ENCODE measurements around the gene ATXN1. TPM values are rescaled to one million over a fixed set of nuclear protein-coding genes. Genes with fewer than 3 reads are reported as not detected.

Gene ATXN1
- total RNA-seq, 1 experiment from 2014 or later: 5.6 TPM

DNA sequence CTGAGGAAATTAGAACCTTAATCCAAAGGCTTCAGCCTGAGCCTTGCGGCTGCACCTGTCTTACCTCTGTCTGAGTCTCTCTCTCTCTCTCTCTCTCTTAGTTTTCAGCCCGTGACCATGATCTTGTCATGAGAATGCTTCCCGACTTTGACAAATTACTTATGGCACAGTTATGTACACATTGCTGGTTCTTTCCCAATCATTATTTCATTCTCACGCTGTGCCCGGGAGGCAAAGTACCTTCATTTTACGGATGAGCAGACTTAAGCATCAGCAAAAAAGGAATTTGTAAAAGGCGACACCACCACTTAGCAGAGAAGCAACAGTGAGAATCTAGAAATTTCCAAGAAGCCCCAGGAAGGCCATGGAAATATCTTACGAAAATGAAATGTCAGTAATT lies 468.3 kb downstream of the ATXN1 start:
- no peaks in the 10 kb centered on the region for H3K27me3 ChIP-seq (ENCODE audit: insufficient read depth, low read length)
- H3K27me3 Mint-ChIP-seq (ENCODE audit: low read depth): peaks cover 4% of the 10 kb centered on the region
- H3K23ac ChIP-seq (ENCODE audit: insufficient read length, low read depth, low read length): no peak overlapping the region
- no peak overlapping the region for H3K4me3 Mint-ChIP-seq
- no peaks in the 10 kb centered on the region for H3K79me1 ChIP-seq (ENCODE audit: insufficient read depth, low read depth, low read length, poor library complexity, severe bottlenecking)
- H3K14ac ChIP-seq (ENCODE audit: insufficient read depth, low read length): no peak overlapping the region
- H3K27ac ChIP-seq (ENCODE audit: insufficient read length, low read depth, low read length): no peak overlapping the region
- no peak overlapping the region for H3K56ac ChIP-seq (ENCODE audit: insufficient read length, low read depth, low read length)
- H2BK5ac ChIP-seq (ENCODE audit: insufficient read length, low read length): no peak overlapping the region
- H2AFZ ChIP-seq (ENCODE audit: low read length): no peak overlapping the region
- no peak overlapping the region for H3T11ph ChIP-seq (ENCODE audit: low read length)
- H4K5ac ChIP-seq (ENCODE audit: insufficient read length, low read depth, low read length): no peak overlapping the region
- no peaks in the 10 kb centered on the region for H3K23me2 ChIP-seq (ENCODE audit: insufficient read length, low read depth, low read length, poor library complexity, severe bottlenecking)
- H2BK15ac ChIP-seq (ENCODE audit: low read depth, low read length): no peak overlapping the region
- H4K8ac ChIP-seq (replicated peaks; ENCODE audit: insufficient read length, low read depth, low read length): no peak overlapping the region
- no peaks in the 10 kb centered on the region for H3K9me3 ChIP-seq (ENCODE audit: control insufficient read depth, low read depth, low read length)
- TF ChIP-seq, protein P1, sequence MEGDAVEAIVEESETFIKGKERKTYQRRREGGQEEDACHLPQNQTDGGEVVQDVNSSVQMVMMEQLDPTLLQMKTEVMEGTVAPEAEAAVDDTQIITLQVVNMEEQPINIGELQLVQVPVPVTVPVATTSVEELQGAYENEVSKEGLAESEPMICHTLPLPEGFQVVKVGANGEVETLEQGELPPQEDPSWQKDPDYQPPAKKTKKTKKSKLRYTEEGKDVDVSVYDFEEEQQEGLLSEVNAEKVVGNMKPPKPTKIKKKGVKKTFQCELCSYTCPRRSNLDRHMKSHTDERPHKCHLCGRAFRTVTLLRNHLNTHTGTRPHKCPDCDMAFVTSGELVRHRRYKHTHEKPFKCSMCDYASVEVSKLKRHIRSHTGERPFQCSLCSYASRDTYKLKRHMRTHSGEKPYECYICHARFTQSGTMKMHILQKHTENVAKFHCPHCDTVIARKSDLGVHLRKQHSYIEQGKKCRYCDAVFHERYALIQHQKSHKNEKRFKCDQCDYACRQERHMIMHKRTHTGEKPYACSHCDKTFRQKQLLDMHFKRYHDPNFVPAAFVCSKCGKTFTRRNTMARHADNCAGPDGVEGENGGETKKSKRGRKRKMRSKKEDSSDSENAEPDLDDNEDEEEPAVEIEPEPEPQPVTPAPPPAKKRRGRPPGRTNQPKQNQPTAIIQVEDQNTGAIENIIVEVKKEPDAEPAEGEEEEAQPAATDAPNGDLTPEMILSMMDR (conservative IDR thresholded peaks at IDR 0.05): no peak
- DNase-seq: no peak
- H2BK20ac ChIP-seq (ENCODE audit: low read depth, low read length, poor library complexity, severe bottlenecking): no peak overlapping the region
- WGBS (ENCODE audit: extremely low coverage, insufficient read length, low lambda C conversion rate): no CpG with 5 or more reads among the region's 8 CpGs
- no peak overlapping the region for H3K4me2 ChIP-seq (ENCODE audit: insufficient read depth, insufficient read length, low read length)
- no peaks in the 10 kb centered on the region; a peak in 1 of 5 replicates for H3K9me3 Mint-ChIP-seq
- no peaks in the 10 kb centered on the region for H4K20me1 ChIP-seq (ENCODE audit: control insufficient read depth, insufficient read depth, insufficient read length)
- H3K18ac ChIP-seq (ENCODE audit: insufficient read length, low read depth, low read length): no peak overlapping the region
- H3K9ac ChIP-seq (ENCODE audit: extremely low read depth, insufficient read length, low read length): no peak overlapping the region
- H3K27ac Mint-ChIP-seq: no peak overlapping the region
- H3K4ac ChIP-seq (ENCODE audit: low read depth, low read length): no peak overlapping the region
- H4K91ac ChIP-seq (ENCODE audit: insufficient read length, low read depth, low read length): no peak overlapping the region
- H2AK5ac ChIP-seq (ENCODE audit: insufficient read length, low read length): no peak overlapping the region
- H3K79me2 ChIP-seq (ENCODE audit: insufficient read depth, low read length): no peaks in the 10 kb centered on the region
- H2BK120ac ChIP-seq (ENCODE audit: low read depth, low read length, poor library complexity, severe bottlenecking): no peak overlapping the region
- H3K4me1 ChIP-seq (ENCODE audit: insufficient read depth, low read length): no peaks in the 10 kb centered on the region
- no peaks in the 10 kb centered on the region for H3K36me3 Mint-ChIP-seq (ENCODE audit: insufficient read depth in 1 of 3, low read depth in 3 of 3)
- H2BK12ac ChIP-seq (ENCODE audit: insufficient read length, low read depth, low read length): no peak overlapping the region
- H3K4me1 Mint-ChIP-seq: peaks cover 8% of the 10 kb centered on the region in 2 experiments
